ENCODE results near the gene KCND3. TPM values are rescaled to one million over a fixed set of nuclear protein-coding genes. Genes with fewer than 3 reads are reported as not detected.

Gene KCND3
- polyA plus RNA-seq, 3 donors = not detected

GRCh38 chr1:111878649-111879048 lies 110.8 kb downstream of the KCND3 start:
- no peak for DNase-seq
- no peak overlapping the region for H3K27ac Mint-ChIP-seq
- Histone ChIP-seq H3K4me1 (ENCODE audit: control insufficient read depth in 1 of 2, insufficient read depth in 2 of 2, low read length in 2 of 2) (no peaks in the 10 kb centered on the region), H3K4me2 (replicated peaks; ENCODE audit: extremely low read depth, low read length, poor library complexity, severe bottlenecking) (no peak overlapping the region), H3K9ac (ENCODE audit: insufficient read depth, low read length, poor library complexity, severe bottlenecking) (no peak overlapping the region), H3K27ac (ENCODE audit: low read depth in 1 of 2, low read length in 2 of 2) (no peak overlapping the region), H3K9me3 (replicated peaks in 1 of 2; ENCODE audit: control insufficient read depth in 1 of 2, insufficient read depth in 1 of 2, low read length in 2 of 2) (no peaks in the 10 kb centered on the region), H3K4me3 (replicated peaks in 1 of 3; ENCODE audit: low read depth in 2 of 3, low read length in 3 of 3) (no peak overlapping the region), H3K79me2 (ENCODE audit: insufficient read depth, low read length) (no peaks in the 10 kb centered on the region), H3K27me3 (ENCODE audit: control insufficient read depth in 2 of 2, insufficient read depth in 2 of 2, low read length in 2 of 2) (no peaks in the 10 kb centered on the region), H2AFZ (ENCODE audit: insufficient read depth, low read depth, low read length, poor library complexity, severe bottlenecking) (no peak overlapping the region), H4K20me1 (ENCODE audit: insufficient read depth, low read length) (no peaks in the 10 kb centered on the region), H3K36me3 (replicated peaks in 1 of 2; ENCODE audit: control insufficient read depth in 1 of 2, insufficient read depth in 2 of 2, low read length in 2 of 2) (no peaks in the 10 kb centered on the region)
- H3K4me3 Mint-ChIP-seq = no peak overlapping the region
- intact Hi-C loops (cut with micrococcal nuclease) = no loop called here
- H3K9me3 Mint-ChIP-seq = no peaks in the 10 kb centered on the region
- no peaks in the 10 kb centered on the region for H3K4me1 Mint-ChIP-seq
- H3K27me3 Mint-ChIP-seq (ENCODE audit: low read depth in 3 of 3) = peaks cover 4 to 10% (median 4%) of the 10 kb centered on the region in 3 donors
- 50% methylated on average over 1 of the region's 1 CpG for WGBS (ENCODE audit: insufficient coverage)
- TF ChIP-seq, protein P1, sequence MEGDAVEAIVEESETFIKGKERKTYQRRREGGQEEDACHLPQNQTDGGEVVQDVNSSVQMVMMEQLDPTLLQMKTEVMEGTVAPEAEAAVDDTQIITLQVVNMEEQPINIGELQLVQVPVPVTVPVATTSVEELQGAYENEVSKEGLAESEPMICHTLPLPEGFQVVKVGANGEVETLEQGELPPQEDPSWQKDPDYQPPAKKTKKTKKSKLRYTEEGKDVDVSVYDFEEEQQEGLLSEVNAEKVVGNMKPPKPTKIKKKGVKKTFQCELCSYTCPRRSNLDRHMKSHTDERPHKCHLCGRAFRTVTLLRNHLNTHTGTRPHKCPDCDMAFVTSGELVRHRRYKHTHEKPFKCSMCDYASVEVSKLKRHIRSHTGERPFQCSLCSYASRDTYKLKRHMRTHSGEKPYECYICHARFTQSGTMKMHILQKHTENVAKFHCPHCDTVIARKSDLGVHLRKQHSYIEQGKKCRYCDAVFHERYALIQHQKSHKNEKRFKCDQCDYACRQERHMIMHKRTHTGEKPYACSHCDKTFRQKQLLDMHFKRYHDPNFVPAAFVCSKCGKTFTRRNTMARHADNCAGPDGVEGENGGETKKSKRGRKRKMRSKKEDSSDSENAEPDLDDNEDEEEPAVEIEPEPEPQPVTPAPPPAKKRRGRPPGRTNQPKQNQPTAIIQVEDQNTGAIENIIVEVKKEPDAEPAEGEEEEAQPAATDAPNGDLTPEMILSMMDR (IDR thresholded peaks at IDR 0.05) = no peak
- H3K36me3 Mint-ChIP-seq = no peaks in the 10 kb centered on the region

DNA sequence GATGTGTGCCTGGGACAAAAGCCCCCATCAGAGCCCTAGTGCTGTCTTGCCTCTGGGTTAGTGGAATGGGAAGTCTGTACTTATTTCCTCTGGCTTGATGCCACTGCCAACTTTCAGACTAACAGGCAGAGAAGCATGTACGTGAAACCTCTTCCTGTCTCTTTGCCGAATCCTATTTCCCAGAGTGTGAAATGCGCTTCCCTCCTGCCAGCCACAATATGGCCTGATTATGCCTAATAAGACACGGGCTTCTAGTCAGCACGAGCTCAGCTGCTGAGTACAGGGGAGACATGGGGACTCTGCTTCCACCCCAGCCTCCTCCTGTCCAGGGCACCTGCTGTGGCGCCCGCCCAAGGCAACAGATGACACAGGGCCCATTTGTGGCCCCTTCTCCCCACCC lies 111.4 kb downstream of the KCND3 start:
- no peak overlapping the region for H3K9ac ChIP-seq (ENCODE audit: insufficient read depth, low read length, poor library complexity, severe bottlenecking)

More for the DNA sequence above, 111.4 kb downstream of the KCND3 start:
- Mint-ChIP-seq H3K4me1 (no peaks in the 10 kb centered on the region), H3K36me3 (no peaks in the 10 kb centered on the region), H3K9me3 (no peaks in the 10 kb centered on the region), H3K27ac (no peak overlapping the region), H3K27me3 (ENCODE audit: low read depth in 3 of 3) (peaks cover 4 to 10% (median 4%) of the 10 kb centered on the region in 3 donors), H3K4me3 (no peak overlapping the region)
- Histone ChIP-seq H3K9me3 (replicated peaks in 1 of 2; ENCODE audit: control insufficient read depth in 1 of 2, insufficient read depth in 1 of 2, low read length in 2 of 2) (no peaks in the 10 kb centered on the region), H3K4me1 (ENCODE audit: control insufficient read depth in 1 of 2, insufficient read depth in 2 of 2, low read length in 2 of 2) (no peaks in the 10 kb centered on the region), H3K36me3 (replicated peaks in 1 of 2; ENCODE audit: control insufficient read depth in 1 of 2, insufficient read depth in 2 of 2, low read length in 2 of 2) (no peaks in the 10 kb centered on the region), H3K4me3 (replicated peaks in 1 of 3; ENCODE audit: low read depth in 2 of 3, low read length in 3 of 3) (no peak overlapping the region), H3K27me3 (ENCODE audit: control insufficient read depth in 2 of 2, insufficient read depth in 2 of 2, low read length in 2 of 2) (no peaks in the 10 kb centered on the region), H3K79me2 (ENCODE audit: insufficient read depth, low read length) (no peaks in the 10 kb centered on the region), H3K4me2 (replicated peaks; ENCODE audit: extremely low read depth, low read length, poor library complexity, severe bottlenecking) (no peak overlapping the region), H3K27ac (ENCODE audit: low read depth in 1 of 2, low read length in 2 of 2) (no peak overlapping the region), H4K20me1 (ENCODE audit: insufficient read depth, low read length) (no peaks in the 10 kb centered on the region), H2AFZ (ENCODE audit: insufficient read depth, low read depth, low read length, poor library complexity, severe bottlenecking) (no peak overlapping the region)
- no peak for DNase-seq
- TF ChIP-seq, protein P1 (IDR thresholded peaks at IDR 0.05) = no peak
- intact Hi-C loops (cut with micrococcal nuclease) = no loop called here
- 53% methylated on average over 5 of the region's 7 CpGs for WGBS (ENCODE audit: insufficient coverage)

Data from CD14-positive monocyte (primary cell).